HEK293 (cell line): ENCODE data around the gene OXGR1.

Source experiments
- CTCF ChIA-PET: fragments of 350-600 bp; formaldehyde crosslinking; extraction: SDS; loops from one replicate; lab custom pipeline; 2021; ENCODE audit warnings: antibody characterized with exemption; lab: Yijun Ruan, JAX
- POLR2A ChIA-PET: fragments of 300-600 bp; formaldehyde crosslinking; extraction: SDS; loops from one replicate; lab custom pipeline; 2020; ENCODE audit warnings: antibody characterized with exemption, inconsistent platforms; lab: Yijun Ruan, JAX
- H3K27ac ChIP-seq: fragments of 200-500 bp; sonication (Bioruptor generic); 2 replicates; pipeline ENCODE4 v1.5.1; 2014; ENCODE audit warnings: low read depth, low read length, control low read depth, inconsistent platforms; ENCODE audit errors: extremely low read depth
- H3K36me3 ChIP-seq, 2 experiments: fragments of 200-500 bp in 1 of 2; sonication (Bioruptor generic) in 1 of 2; 1 replicate in 1 of 2; 2 replicates in 1 of 2; pipeline ENCODE4 v1.5.1; 2014 to 2017; ENCODE audit warnings: inconsistent platforms in 2 of 2, low read length in 2 of 2; ENCODE audit not compliant: control insufficient read depth in 2 of 2, insufficient read depth in 1 of 2
- H3K4me1 ChIP-seq: fragments of 200-500 bp; sonication (Bioruptor generic); 2 replicates; pipeline ENCODE4 v1.5.1; 2014; ENCODE audit warnings: mild to moderate bottlenecking, low read length, inconsistent platforms; ENCODE audit not compliant: control insufficient read depth, insufficient read depth
- H3K4me3 ChIP-seq: 2 replicates; pipeline ENCODE4 v1.5.1; 2011; ENCODE audit warnings: low read depth, mild to moderate bottlenecking, control low read depth, low read length, moderate library complexity
- H3K9me3 ChIP-seq: fragments of 200-500 bp; sonication (Bioruptor generic); 2 replicates; pipeline ENCODE4 v1.5.1; 2014; ENCODE audit warnings: low read depth, low read length, inconsistent platforms; ENCODE audit not compliant: control insufficient read depth, insufficient read depth
- BCL11A ChIP-seq: fragments of 450-650 bp; formaldehyde crosslinking; IDR thresholded peaks from 2 replicates; pipeline ENCODE4 v1.5.1; 2016; ENCODE audit warnings: low read depth, missing biosample characterization, missing genetic modification characterization
- GLI2 ChIP-seq: fragments of 450-650 bp; formaldehyde crosslinking; IDR thresholded peaks from 2 replicates; pipeline ENCODE4; 2017; ENCODE audit warnings: missing biosample characterization, missing genetic modification characterization, low read depth, borderline replicate concordance
- GLIS2 ChIP-seq: fragments of 450-650 bp; formaldehyde crosslinking; IDR thresholded peaks from 2 replicates; pipeline ENCODE4 v1.5.1; 2016; ENCODE audit warnings: missing biosample characterization, missing genetic modification characterization
- HOXC10 ChIP-seq: sonication (generic); formaldehyde crosslinking; IDR thresholded peaks from 2 replicates; pipeline ENCODE4 v1.8.1; 2023; ENCODE audit warnings: mild to moderate bottlenecking, missing genetic modification reagents
- KLF10 ChIP-seq: fragments of 450-650 bp; IDR thresholded peaks from 2 replicates; pipeline ENCODE4 v1.5.1; 2018; ENCODE audit warnings: missing biosample characterization, mild to moderate bottlenecking, missing genetic modification characterization
- SP3 ChIP-seq: fragments of 450-650 bp; formaldehyde crosslinking; IDR thresholded peaks from 2 replicates; pipeline ENCODE4 v1.5.1; 2016; ENCODE audit warnings: missing biosample characterization, missing genetic modification characterization
- YY2 ChIP-seq: fragments of 450-650 bp; formaldehyde crosslinking; IDR thresholded peaks from 2 replicates; pipeline ENCODE4 v1.5.1; 2016; ENCODE audit warnings: missing biosample characterization, missing genetic modification characterization
- ZBTB21 ChIP-seq: fragments of 450-650 bp; formaldehyde crosslinking; IDR thresholded peaks from 2 replicates; pipeline ENCODE4 v1.5.1; 2017; ENCODE audit warnings: missing biosample characterization, missing genetic modification characterization
- ZNF292 ChIP-seq: fragments of 450-650 bp; formaldehyde crosslinking; IDR thresholded peaks from 2 replicates; pipeline ENCODE4 v1.5.1; 2016; ENCODE audit warnings: low read depth, missing biosample characterization, missing genetic modification characterization, borderline replicate concordance
- ZNF324 ChIP-seq: fragments of 450-650 bp; formaldehyde crosslinking; IDR thresholded peaks from 2 replicates; pipeline ENCODE4 v1.5.1; 2016; ENCODE audit warnings: missing biosample characterization, missing genetic modification characterization
- ZNF433 ChIP-seq: fragments of 450-650 bp; formaldehyde crosslinking; IDR thresholded peaks from 2 replicates; pipeline ENCODE4 v1.5.1; 2016; ENCODE audit warnings: missing biosample characterization, missing genetic modification characterization, low read depth
- ZNF514 ChIP-seq: fragments of 450-650 bp; formaldehyde crosslinking; IDR thresholded peaks from 2 replicates; pipeline ENCODE4 v1.5.1; 2016; ENCODE audit warnings: missing biosample characterization, missing genetic modification characterization
- ZNF529 ChIP-seq: fragments of 450-650 bp; formaldehyde crosslinking; IDR thresholded peaks from 2 replicates; pipeline ENCODE4 v1.5.1; 2017; ENCODE audit warnings: missing genetic modification characterization, missing biosample characterization; ENCODE audit not compliant: insufficient replicate concordance
- ZNF571 ChIP-seq: fragments of 450-650 bp; formaldehyde crosslinking; IDR thresholded peaks from 2 replicates; pipeline ENCODE4 v1.5.0; 2017; ENCODE audit warnings: missing biosample characterization, missing genetic modification characterization
- ZNF629 ChIP-seq: fragments of 450-650 bp; formaldehyde crosslinking; IDR thresholded peaks from 2 replicates; pipeline ENCODE4 v1.5.1; 2017; ENCODE audit warnings: missing biosample characterization, missing genetic modification characterization
- ZNF701 ChIP-seq: fragments of 450-650 bp; formaldehyde crosslinking; IDR thresholded peaks from 2 replicates; pipeline ENCODE4 v1.5.1; 2016; ENCODE audit warnings: missing biosample characterization, missing genetic modification characterization
- ZNF747 ChIP-seq: fragments of 450-650 bp; formaldehyde crosslinking; IDR thresholded peaks from 2 replicates; pipeline ENCODE4 v1.5.1; 2016; ENCODE audit warnings: missing biosample characterization, missing genetic modification characterization
- ZNF785 ChIP-seq: fragments of 450-650 bp; formaldehyde crosslinking; IDR thresholded peaks from 2 replicates; pipeline ENCODE4 v1.5.1; 2016; ENCODE audit warnings: missing biosample characterization, missing genetic modification characterization
- TF ChIP-seq, protein P1 (sequence below): fragments of 450-650 bp; formaldehyde crosslinking; IDR thresholded peaks from 2 replicates; pipeline ENCODE4 v1.5.1; 2016; ENCODE audit warnings: missing biosample characterization, missing genetic modification characterization
- TF ChIP-seq, protein P2 (sequence below): fragments of 450-650 bp; formaldehyde crosslinking; IDR thresholded peaks from 2 replicates; pipeline ENCODE4 v1.5.1; 2016; ENCODE audit warnings: missing biosample characterization, missing genetic modification characterization
- TF ChIP-seq, protein P3 (sequence below): fragments of 450-650 bp; formaldehyde crosslinking; IDR thresholded peaks from 2 replicates; pipeline ENCODE4 v1.5.1; 2016; ENCODE audit warnings: missing biosample characterization, missing genetic modification characterization

The OXGR1 gene

DNA sequence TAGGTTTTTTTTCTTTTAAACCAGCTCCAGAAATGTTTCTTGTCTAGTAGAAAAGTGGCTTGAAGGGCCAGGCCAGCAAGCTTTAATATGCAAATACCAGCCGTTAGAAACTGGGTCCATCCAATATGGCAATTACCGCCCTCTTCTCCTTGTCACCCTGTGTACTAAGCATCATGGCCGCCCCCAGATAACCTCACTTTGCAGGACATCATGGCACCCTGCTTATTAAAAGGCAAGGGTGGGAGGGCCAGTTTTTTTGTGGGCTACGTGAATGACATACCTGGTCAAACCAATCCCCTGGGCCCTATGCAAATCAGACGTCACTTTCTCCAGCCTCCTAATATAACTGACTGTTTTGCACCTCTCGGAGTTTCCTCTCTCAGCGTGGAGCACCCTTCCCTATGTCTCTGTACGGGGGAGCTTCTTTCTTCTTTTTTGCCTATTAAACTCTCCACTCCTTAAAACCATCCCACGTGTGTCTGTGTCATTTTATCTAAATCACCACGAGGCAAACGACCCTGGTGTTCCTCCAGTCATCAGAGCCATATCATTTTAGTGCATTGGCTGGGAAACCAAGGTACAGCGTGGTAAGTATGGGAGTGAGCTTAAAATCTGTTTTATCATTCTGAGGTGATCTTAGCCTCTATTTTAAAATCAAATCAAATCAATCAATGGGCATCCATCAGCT is 27.7 kb downstream of the OXGR1 start (continued):
- TF ChIP-seq, protein P1, sequence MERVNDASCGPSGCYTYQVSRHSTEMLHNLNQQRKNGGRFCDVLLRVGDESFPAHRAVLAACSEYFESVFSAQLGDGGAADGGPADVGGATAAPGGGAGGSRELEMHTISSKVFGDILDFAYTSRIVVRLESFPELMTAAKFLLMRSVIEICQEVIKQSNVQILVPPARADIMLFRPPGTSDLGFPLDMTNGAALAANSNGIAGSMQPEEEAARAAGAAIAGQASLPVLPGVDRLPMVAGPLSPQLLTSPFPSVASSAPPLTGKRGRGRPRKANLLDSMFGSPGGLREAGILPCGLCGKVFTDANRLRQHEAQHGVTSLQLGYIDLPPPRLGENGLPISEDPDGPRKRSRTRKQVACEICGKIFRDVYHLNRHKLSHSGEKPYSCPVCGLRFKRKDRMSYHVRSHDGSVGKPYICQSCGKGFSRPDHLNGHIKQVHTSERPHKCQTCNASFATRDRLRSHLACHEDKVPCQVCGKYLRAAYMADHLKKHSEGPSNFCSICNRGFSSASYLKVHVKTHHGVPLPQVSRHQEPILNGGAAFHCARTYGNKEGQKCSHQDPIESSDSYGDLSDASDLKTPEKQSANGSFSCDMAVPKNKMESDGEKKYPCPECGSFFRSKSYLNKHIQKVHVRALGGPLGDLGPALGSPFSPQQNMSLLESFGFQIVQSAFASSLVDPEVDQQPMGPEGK (tag by site-specific recombination): no peak

DNA sequence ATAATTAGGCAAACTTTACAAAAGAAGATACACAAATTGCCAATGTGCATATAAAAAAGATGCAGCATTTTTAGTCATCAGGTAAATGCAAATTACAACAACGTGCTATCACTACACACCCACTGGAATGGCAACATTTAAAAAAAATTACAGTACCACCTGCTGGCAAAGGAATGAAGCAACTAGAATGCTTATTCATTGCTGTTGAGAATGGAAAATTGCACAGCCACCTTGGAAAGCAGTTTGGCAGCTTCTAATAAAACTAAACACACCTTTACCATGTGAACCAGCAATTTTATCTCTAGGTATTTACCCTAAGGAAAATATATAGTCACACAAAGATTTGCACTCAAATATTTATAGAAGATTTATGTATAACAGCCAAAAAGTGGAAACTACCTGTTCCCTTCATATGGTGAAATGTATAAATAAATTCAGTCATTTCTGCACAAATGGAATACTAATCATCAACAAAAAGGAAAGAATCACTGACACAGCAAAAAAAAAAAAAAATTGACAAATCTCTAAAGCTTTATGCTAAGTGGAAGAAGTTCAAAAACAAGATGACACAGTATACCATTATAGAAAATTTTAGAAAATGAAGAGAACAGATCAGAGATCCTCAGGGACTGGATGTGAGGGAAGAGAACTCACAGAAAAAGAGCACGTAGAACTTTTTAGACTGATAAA is 30.3 kb downstream of the OXGR1 start:
- no peak for TF ChIP-seq ZBTB21 (tag by site-specific recombination)
- no peak for TF ChIP-seq ZNF629 (tag by site-specific recombination)
- TF ChIP-seq ZNF785 (tag by site-specific recombination): no peak
- TF ChIP-seq, protein P2, sequence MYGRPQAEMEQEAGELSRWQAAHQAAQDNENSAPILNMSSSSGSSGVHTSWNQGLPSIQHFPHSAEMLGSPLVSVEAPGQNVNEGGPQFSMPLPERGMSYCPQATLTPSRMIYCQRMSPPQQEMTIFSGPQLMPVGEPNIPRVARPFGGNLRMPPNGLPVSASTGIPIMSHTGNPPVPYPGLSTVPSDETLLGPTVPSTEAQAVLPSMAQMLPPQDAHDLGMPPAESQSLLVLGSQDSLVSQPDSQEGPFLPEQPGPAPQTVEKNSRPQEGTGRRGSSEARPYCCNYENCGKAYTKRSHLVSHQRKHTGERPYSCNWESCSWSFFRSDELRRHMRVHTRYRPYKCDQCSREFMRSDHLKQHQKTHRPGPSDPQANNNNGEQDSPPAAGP (tag by site-specific recombination): no peak
- TF ChIP-seq HOXC10 (CRISPR knock-in tag): no peak
- no peak for TF ChIP-seq ZNF571 (tag by site-specific recombination)
- no peak for TF ChIP-seq ZNF324 (tag by site-specific recombination)
- no peak for TF ChIP-seq ZNF747
- TF ChIP-seq ZNF433 (tag by site-specific recombination): no peak
- TF ChIP-seq ZNF529: no peak
- no peak for TF ChIP-seq ZNF701
- no peak for TF ChIP-seq ZNF292 (tag by site-specific recombination)
- TF ChIP-seq KLF10 (tag by site-specific recombination): no peak
- no peak for TF ChIP-seq ZNF514 (tag by site-specific recombination)
- TF ChIP-seq GLIS2 (tag by site-specific recombination): no peak
- TF ChIP-seq GLI2 (tag by site-specific recombination): no peak
- TF ChIP-seq, protein P3, sequence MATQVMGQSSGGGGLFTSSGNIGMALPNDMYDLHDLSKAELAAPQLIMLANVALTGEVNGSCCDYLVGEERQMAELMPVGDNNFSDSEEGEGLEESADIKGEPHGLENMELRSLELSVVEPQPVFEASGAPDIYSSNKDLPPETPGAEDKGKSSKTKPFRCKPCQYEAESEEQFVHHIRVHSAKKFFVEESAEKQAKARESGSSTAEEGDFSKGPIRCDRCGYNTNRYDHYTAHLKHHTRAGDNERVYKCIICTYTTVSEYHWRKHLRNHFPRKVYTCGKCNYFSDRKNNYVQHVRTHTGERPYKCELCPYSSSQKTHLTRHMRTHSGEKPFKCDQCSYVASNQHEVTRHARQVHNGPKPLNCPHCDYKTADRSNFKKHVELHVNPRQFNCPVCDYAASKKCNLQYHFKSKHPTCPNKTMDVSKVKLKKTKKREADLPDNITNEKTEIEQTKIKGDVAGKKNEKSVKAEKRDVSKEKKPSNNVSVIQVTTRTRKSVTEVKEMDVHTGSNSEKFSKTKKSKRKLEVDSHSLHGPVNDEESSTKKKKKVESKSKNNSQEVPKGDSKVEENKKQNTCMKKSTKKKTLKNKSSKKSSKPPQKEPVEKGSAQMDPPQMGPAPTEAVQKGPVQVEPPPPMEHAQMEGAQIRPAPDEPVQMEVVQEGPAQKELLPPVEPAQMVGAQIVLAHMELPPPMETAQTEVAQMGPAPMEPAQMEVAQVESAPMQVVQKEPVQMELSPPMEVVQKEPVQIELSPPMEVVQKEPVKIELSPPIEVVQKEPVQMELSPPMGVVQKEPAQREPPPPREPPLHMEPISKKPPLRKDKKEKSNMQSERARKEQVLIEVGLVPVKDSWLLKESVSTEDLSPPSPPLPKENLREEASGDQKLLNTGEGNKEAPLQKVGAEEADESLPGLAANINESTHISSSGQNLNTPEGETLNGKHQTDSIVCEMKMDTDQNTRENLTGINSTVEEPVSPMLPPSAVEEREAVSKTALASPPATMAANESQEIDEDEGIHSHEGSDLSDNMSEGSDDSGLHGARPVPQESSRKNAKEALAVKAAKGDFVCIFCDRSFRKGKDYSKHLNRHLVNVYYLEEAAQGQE (tag by site-specific recombination): no peak
- no peak for TF ChIP-seq YY2
- no peak for TF ChIP-seq BCL11A (tag by site-specific recombination)
- TF ChIP-seq SP3 (tag by site-specific recombination): no peak
- Histone ChIP-seq H3K4me1 (no peaks in the 10 kb centered on the region), H3K27ac (no peak overlapping the region), H3K9me3 (no peaks in the 10 kb centered on the region), H3K36me3 (no peaks in the 10 kb centered on the region), H3K4me3 (no peak overlapping the region)
- ChIA-PET POLR2A (no interaction called here), CTCF (no interaction called here)
